Liver (tissue), 9 donors: ENCODE results near the gene CDH22. TPM values are rescaled to one million over a fixed set of nuclear protein-coding genes. Genes with fewer than 3 reads are reported as not detected.

ENCODE experiments used
- DNase-seq: peaks from one replicate; pipeline ENCODE4 v3.0.0-alpha.2; 2017; ENCODE audit warnings: low spot score
- H3K27ac ChIP-seq, 2 donors: one replicate each; pipeline ENCODE4 v1.7.0; 2013; ENCODE audit warnings: inconsistent platforms in 2 of 2, low read length in 2 of 2, control low read depth in 1 of 2, low read depth in 1 of 2, mild to moderate bottlenecking in 1 of 2
- H3K27me3 ChIP-seq, 4 donors: one replicate each; pipeline versions ENCODE4 v1.6.1 to v1.7.0; 2013; ENCODE audit warnings: low read length in 3 of 4, inconsistent platforms in 1 of 4, mild to moderate bottlenecking in 1 of 4, moderate library complexity in 1 of 4; ENCODE audit not compliant: control insufficient read depth in 4 of 4, insufficient read depth in 4 of 4
- H3K36me3 ChIP-seq, 4 donors: one replicate each; pipeline versions ENCODE4 v1.6.1 to v1.7.0; 2013; ENCODE audit warnings: low read length in 3 of 4, mild to moderate bottlenecking in 3 of 4, low read depth in 1 of 4, moderate library complexity in 1 of 4; ENCODE audit not compliant: control insufficient read depth in 4 of 4, insufficient read depth in 3 of 4
- H3K4me1 ChIP-seq, 4 donors: one replicate each; pipeline versions ENCODE4 v1.6.1 to v1.7.0; 2013; ENCODE audit warnings: low read length in 3 of 4, mild to moderate bottlenecking in 3 of 4, moderate library complexity in 1 of 4; ENCODE audit not compliant: control insufficient read depth in 4 of 4, insufficient read depth in 4 of 4
- H3K4me3 ChIP-seq, 3 donors: one replicate each; pipeline versions ENCODE4 v1.6.1 to v1.7.0; 2013; ENCODE audit warnings: low read length in 3 of 3, control low read depth in 1 of 3, low read depth in 1 of 3, mild to moderate bottlenecking in 1 of 3
- H3K9ac ChIP-seq, 2 donors: one replicate each; pipeline ENCODE4 v1.7.0; 2013; ENCODE audit warnings: low read length in 2 of 2, mild to moderate bottlenecking in 2 of 2, moderate library complexity in 2 of 2, control low read depth in 1 of 2, low read depth in 1 of 2
- H3K9me3 ChIP-seq, 4 donors: one replicate each; pipeline versions ENCODE4 v1.6.1 to v1.7.0; 2013; ENCODE audit warnings: low read length in 3 of 4; ENCODE audit not compliant: control insufficient read depth in 4 of 4
- ATF3 ChIP-seq: IDR thresholded peaks from 2 replicates; pipeline ENCODE4 v1.6.1; 2016; ENCODE audit warnings: antibody characterized with exemption
- CTCF ChIP-seq: fragments of 150-350 bp; IDR thresholded peaks from 2 replicates; pipeline ENCODE4 v1.5.1; 2017; ENCODE audit warnings: improper control_type of control experiment, low read depth, low read length; ENCODE audit not compliant: missing input control
- EGR1 ChIP-seq, 2 donors: IDR thresholded peaks; 2 replicates each; pipeline ENCODE4 v1.6.1; 2016 to 2018; ENCODE audit warnings: antibody characterized with exemption in 2 of 2, low read depth in 2 of 2
- FOXA1 ChIP-seq: IDR thresholded peaks from 2 replicates; pipeline ENCODE4 v1.6.1; 2016; ENCODE audit warnings: antibody characterized with exemption
- FOXA2 ChIP-seq: IDR thresholded peaks from 2 replicates; pipeline ENCODE4 v1.6.1; 2016; ENCODE audit warnings: antibody characterized with exemption
- GABPA ChIP-seq, 2 donors: IDR thresholded peaks in 1 of 2; conservative IDR thresholded peaks in 1 of 2; 2 replicates each; pipeline ENCODE4 v1.6.1; 2016; ENCODE audit warnings: antibody characterized with exemption in 2 of 2, mild to moderate bottlenecking in 1 of 2, moderate library complexity in 1 of 2
- HNF4A ChIP-seq, 2 donors: conservative IDR thresholded peaks; 2 replicates each; pipeline ENCODE4 v1.6.1; 2016; ENCODE audit warnings: antibody characterized with exemption in 2 of 2, mild to moderate bottlenecking in 2 of 2
- HNF4G ChIP-seq: IDR thresholded peaks from 2 replicates; pipeline ENCODE4 v1.6.1; 2016; ENCODE audit warnings: antibody characterized with exemption
- JUND ChIP-seq, 2 donors: IDR thresholded peaks; 2 replicates each; pipeline ENCODE4 v1.6.1; 2016; ENCODE audit warnings: antibody characterized with exemption in 2 of 2
- MAX ChIP-seq: IDR thresholded peaks from 2 replicates; pipeline ENCODE4 v1.6.1; 2016; ENCODE audit warnings: antibody characterized with exemption
- NR2F2 ChIP-seq: IDR thresholded peaks from 2 replicates; pipeline ENCODE4 v1.6.1; 2016; ENCODE audit warnings: antibody characterized with exemption
- RAD21 ChIP-seq, 2 donors: IDR thresholded peaks; 2 replicates each; pipeline ENCODE4 v1.6.1; 2016; ENCODE audit warnings: antibody characterized with exemption in 2 of 2, mild to moderate bottlenecking in 2 of 2
- REST ChIP-seq: IDR thresholded peaks from 2 replicates; pipeline ENCODE4 v1.6.1; 2016; ENCODE audit warnings: antibody characterized with exemption, mild to moderate bottlenecking
- RXRA ChIP-seq, 2 donors: IDR thresholded peaks; 2 replicates each; pipeline ENCODE4 v1.6.1; 2017 to 2018; ENCODE audit warnings: antibody characterized with exemption in 2 of 2, mild to moderate bottlenecking in 1 of 2
- SP1 ChIP-seq: IDR thresholded peaks from 2 replicates; pipeline ENCODE4 v1.6.1; 2018; ENCODE audit warnings: antibody characterized with exemption, mild to moderate bottlenecking
- TAF1 ChIP-seq: conservative IDR thresholded peaks from 2 replicates; pipeline ENCODE4 v1.6.1; 2016; ENCODE audit warnings: antibody characterized with exemption, mild to moderate bottlenecking
- ZBTB33 ChIP-seq: IDR thresholded peaks from 2 replicates; pipeline ENCODE4 v1.6.1; 2016; ENCODE audit warnings: antibody characterized with exemption
- WGBS: extraction: QIAGEN DNeasy Blood & Tissue Kit; methylation state at CpG from one replicate; pipeline ENCODE4 v1.1.7; 2013; 5-methylcytosine and 5-hydroxymethylcytosine counted together
- polyA plus RNA-seq, 2 donors: library from polyadenylated mRNA; stranded (reverse) in 1 of 2; unstranded in 1 of 2; fragments of 200-250 nt in 1 of 2; fragments of >200 nt in 1 of 2; fragmentation: Nextera tagmentation in 1 of 2; extraction: Ambion mirVana in 1 of 2; gene quantifications; one replicate each; pipeline versions ENCODE4 v1.2.1 to v1.2.3, GENCODE V29; 2013 to 2015
- total RNA-seq, 2 donors: library from RNA; depleted of rRNA; stranded (reverse); fragments of >200 nt; gene quantifications; one replicate each; pipeline ENCODE4 v1.2.3, GENCODE V29; 2014
- donor health status: healthy.
- donor health status: healthy.
- donor health status: healthy.
- donor health status: healthy.
- donor health status: healthy.

Gene CDH22
- total and polyA plus RNA-seq, 4 donors, result 0.02 TPM; not detected in 3

GRCh38 chr20:46316984-46317684 is 8.8 kb upstream of the CDH22 start:
- 57% methylated on average over 24 of the region's 24 CpGs for WGBS
- Histone ChIP-seq H3K4me1 (peaks cover 0 to 4% (median under 1%) of the 10 kb centered on the region in 4 donors), H3K27ac (no peak overlapping the region), H3K36me3 (no peaks in the 10 kb centered on the region), H3K4me3 (no peak overlapping the region), H3K9me3 (no peaks in the 10 kb centered on the region), H3K27me3 (peaks cover 0 to 21% (median 7%) of the 10 kb centered on the region in 4 donors), H3K9ac (no peak overlapping the region)
- TF ChIP-seq MAX, result no peak
- TF ChIP-seq GABPA (IDR thresholded peaks at IDR 0.05 in 1 of 2, conservative IDR thresholded peaks at IDR 0.05 in 1 of 2), result no peak
- TF ChIP-seq TAF1, result no peak
- no peak for TF ChIP-seq FOXA2
- TF ChIP-seq RAD21 (IDR thresholded peaks at IDR 0.05), result no peak
- no peak for TF ChIP-seq EGR1 (IDR thresholded peaks at IDR 0.05; ENCODE audit: low read depth in 2 of 2)
- no peak for TF ChIP-seq HNF4A (conservative IDR thresholded peaks at IDR 0.05)
- TF ChIP-seq REST, result no peak
- no peak for TF ChIP-seq ZBTB33
- TF ChIP-seq JUND (IDR thresholded peaks at IDR 0.05), result no peak
- no peak for TF ChIP-seq ATF3
- no peak for TF ChIP-seq CTCF
- no peak for TF ChIP-seq SP1
- TF ChIP-seq HNF4G, result no peak
- TF ChIP-seq FOXA1, result no peak
- DNase-seq, result no peak

- no peak for DNase-seq
- Histone ChIP-seq H3K27me3 (peaks cover 0 to 21% (median 9%) of the 10 kb centered on the region in 4 donors), H3K9me3 (no peaks in the 10 kb centered on the region), H3K4me3 (no peak overlapping the region), H3K36me3 (no peaks in the 10 kb centered on the region), H3K4me1 (peaks cover 5 to 13% (median 7%) of the 10 kb centered on the region in 4 donors), H3K27ac (no peak overlapping the region), H3K9ac (no peak overlapping the region)
- TF ChIP-seq MAX (no peak), ATF3 (no peak), GABPA (IDR thresholded peaks at IDR 0.05 in 1 of 2, conservative IDR thresholded peaks at IDR 0.05 in 1 of 2) (no peak), SP1 (no peak), RAD21 (IDR thresholded peaks at IDR 0.05) (no peak), NR2F2 (no peak), RXRA (IDR thresholded peaks at IDR 0.05) (no peak), CTCF (no peak), FOXA1 (no peak)
- WGBS, result 76% methylated on average over 6 of the region's 6 CpGs
Measured at GRCh38 chr20:46315311-46315710, 7.0 kb upstream of the CDH22 start.
